GM18858 (cell line): ENCODE data around the gene CHRNG.

Source experiments
- ATAC-seq: cut with Tn5 transposase; IDR thresholded peaks from one replicate; pipeline ENCODE4 v1.9.1; 2021; ENCODE audit not compliant: unreplicated experiment

Gene CHRNG

DNA sequence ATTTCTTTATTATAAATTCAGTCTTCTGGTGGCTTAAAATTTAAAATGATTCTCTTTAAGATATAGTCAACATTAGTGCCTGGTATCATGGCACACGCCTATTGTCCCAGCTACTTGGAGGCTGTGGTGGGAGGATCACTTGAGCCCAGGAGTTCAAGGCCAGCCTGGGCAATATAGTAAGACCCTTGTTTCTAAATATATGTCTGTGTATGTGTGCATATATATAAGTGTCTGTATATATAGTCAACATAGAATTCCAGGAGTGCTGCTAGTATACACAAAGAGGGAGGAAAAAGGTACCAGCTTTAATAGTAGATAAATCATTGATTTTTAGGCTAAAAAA, 35.9 kb downstream of the CHRNG start:
- ATAC-seq = no peak

DNA sequence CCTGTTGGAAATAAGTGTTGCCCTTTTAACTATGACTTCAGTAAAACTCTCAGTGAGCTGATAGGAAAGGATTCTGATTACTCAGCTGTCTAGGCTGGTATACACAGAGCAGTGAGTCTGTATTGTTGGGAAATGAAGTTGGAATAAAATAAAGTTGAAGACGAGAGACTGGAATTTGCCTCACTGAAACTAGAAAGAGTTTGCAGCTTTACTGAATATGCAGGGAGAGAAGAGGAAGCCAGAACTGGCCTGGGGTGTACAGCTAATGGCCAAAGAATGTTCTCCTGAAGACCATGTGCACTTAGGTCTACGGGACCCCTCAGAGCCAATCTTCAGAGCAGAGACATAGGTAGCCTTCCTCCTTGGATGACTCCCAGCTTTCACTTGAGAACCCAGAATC, 37.5 kb downstream of the CHRNG start:
- no peak for ATAC-seq

DNA sequence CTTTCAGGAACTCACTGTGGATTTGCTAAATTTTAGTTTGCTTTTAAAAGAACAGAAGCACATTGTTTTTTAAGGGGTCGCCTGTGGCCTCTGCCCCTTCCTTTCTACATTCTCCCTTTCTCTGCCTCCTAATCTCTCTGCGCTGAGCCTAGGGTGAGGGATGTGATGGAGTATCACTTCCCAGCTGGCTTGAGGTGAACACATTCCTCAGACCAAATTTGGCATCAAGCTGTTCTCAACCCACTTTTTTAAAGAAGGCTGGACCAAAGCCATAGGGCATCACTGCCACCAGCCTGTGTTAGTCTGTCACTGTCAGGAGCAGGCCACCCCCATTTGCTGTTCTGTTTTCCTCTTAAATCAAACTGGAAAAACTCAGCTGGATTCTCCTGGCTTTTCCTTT, 38.3 kb downstream of the CHRNG start:
- ATAC-seq = no peak

DNA sequence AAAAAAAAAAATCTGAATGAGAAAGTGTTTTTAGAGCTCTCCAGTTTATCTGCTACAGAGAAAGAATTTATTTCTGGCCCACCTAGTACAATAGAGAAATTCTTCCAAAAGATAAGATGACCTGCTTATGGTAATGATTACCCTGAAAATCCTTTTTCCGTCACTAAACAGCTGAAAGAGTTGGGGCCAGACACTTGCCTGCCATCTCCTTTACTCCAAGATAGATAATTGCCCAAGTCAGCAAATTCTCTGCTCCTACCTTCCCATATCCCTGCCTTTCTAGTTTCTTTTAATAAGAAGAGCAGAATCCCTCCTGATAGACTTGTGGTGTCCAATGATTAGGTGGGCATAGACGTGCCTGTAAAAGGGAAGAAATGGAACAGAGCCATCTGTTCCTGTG, 39.1 kb downstream of the CHRNG start:
- ATAC-seq = no peak

DNA sequence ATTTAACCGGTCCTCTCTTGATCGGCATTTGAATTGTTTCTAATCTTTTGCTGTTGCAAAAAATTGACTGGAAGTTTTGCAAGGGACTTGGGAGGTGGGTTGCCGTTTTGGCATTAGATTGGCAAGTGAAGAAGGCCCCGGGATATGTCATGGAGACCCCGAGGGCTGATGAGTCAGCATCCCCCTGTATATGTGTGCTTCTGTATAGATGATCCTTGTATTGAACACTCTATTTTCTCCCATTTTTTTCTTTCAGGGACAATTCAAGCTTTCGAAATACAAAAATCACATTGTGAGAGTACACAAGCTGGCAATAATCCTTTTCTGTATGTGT, 41.1 kb downstream of the CHRNG start:
- ATAC-seq = no peak

DNA sequence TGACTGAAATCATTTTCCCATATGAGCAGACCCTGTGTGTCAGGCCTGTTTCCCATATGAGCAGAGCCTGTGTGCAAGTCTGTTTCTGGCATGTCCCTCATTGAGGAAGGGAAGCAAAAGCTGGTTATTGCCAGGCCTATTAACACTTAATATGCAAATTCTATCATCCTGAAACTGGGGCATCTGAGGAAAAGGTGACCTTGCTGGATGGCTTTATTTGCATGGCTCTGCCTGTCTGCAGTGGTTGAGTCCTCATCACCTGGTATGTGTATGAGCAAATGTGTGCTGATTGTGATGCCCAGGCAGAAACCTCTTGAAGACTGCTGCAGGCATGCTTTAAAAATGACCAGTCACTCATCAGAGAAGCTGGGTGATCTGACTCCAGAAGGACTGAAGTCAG, 42.2 kb downstream of the CHRNG start:
- no peak for ATAC-seq

DNA sequence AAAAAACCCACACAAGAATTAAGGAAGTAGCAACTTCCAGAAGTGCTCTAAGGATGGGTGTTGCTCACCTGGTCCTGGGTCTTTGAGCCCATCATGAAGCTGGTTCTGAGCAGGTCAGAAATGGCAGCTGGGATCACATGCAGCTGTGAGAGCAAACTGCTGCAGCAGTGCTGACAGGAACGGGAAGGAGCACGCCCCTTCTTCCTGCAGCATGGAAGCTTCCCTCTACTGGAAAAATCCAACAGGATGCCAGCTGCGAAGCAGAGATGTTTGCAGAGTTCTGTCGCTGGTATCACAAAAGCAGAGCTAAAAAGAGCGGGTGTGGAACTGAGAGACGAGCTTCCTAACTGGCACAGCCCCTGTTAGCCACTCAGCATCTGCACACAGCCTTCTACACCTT, 44.7 kb downstream of the CHRNG start:
- no peak for ATAC-seq

DNA sequence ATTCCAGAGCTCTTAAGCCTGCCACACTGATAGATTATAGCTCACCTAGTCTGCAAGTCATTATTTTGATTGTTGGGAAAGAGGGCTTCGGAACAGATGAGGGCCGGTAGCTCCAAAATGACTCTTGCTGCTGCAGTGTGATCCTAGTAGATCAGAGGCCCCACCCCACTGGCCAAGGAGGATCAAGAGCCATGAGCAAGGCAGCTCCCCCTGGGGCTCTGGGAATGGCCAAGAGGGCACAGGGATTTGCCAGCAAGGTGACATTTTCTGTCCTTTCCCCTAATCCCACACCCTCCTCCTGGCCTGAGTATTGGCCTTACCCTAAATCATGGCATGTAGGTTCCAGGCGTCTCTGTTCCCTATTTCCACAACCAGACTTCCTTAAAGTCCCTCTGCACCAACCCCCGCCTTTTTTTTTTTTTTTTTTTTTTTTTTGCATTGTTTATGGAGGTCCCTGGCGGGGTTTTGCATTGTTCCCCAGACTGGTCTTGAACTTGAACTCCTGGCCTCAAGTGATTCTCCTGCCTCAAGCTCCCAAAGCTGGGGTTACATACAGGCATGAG, 47.5 kb downstream of the CHRNG start:
- ATAC-seq = no peak

DNA sequence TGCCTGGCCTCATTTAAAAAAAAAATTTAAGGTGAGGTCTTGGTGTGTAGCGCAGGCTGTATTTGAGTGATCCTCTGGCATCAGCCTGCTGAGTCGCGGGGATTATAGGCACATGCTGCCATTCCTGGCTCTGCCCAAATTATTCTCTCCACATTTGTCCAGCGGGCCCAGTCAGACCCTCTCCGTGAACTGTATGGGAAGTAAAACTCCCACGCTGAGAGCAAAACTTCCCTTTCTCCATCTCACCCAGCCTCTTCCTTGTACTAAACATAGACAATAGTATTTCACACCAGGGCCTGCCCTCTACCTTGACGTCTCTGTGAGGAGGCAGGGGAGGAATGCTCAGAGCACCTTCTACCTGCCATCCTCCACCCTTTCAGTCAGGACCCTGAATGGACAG, 48.0 kb downstream of the CHRNG start:
- no peak for ATAC-seq

DNA sequence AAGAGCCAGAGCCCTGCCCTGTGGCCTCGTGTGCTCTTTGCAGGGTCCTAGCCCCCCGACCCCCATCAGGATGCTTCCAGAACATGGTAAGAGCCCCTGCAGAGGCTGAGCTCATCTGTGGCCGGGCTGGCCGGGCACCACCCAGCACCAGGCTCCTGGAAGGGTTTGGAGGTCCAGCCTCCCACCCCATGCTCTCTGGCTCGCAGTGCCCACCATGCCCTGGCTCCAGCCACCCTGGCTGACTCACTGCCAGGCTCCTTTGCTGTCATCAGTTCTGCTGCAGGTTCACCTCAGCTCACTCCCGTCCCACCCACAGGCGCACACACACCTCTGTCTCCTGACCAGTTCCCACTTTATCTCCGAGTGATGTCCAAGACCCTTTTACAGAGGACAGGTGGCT, 48.5 kb downstream of the CHRNG start:
- ATAC-seq = no peak

DNA sequence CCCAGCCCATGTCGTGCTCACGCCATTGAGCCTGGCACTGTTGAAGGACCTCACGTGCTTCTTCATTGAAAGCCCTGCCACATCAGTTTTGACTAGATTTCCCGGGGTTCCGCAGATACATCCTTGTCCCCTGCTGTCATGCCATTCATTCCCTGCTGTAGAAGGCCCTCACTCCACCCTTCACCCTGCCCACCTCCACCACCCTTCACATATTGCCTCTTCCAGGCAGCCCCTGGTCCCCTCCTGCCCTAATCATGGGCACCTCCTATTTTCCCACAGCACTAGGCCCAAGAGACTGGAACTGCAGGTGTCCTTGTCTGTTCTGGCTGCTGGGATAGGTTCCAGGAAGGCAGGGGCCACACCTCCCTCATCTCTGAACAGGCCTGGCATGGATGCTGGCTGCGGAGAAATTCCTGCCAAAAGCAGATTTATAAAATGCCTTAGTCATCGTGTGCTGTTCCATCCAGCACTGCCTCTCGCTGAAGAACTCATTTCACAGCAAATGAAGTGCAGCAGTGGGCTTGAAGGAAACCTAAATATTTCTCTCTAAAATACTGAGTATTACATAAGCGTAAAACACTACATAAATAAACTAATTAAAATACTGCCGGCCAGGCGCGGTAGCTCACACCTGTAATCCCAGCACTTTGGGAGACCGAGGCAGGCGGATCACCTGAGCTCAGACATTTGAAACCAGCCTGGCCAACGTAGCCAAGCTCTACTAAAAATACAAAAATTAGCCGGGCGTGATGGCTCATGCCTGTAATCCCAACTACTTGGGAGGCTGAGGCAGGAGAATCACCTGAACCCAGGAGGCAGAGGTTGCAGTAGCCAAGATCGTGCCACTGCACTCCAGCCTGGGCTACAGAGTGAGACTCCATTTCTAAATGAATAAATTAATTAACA, 49.4 kb downstream of the CHRNG start:
- no peak for ATAC-seq

DNA sequence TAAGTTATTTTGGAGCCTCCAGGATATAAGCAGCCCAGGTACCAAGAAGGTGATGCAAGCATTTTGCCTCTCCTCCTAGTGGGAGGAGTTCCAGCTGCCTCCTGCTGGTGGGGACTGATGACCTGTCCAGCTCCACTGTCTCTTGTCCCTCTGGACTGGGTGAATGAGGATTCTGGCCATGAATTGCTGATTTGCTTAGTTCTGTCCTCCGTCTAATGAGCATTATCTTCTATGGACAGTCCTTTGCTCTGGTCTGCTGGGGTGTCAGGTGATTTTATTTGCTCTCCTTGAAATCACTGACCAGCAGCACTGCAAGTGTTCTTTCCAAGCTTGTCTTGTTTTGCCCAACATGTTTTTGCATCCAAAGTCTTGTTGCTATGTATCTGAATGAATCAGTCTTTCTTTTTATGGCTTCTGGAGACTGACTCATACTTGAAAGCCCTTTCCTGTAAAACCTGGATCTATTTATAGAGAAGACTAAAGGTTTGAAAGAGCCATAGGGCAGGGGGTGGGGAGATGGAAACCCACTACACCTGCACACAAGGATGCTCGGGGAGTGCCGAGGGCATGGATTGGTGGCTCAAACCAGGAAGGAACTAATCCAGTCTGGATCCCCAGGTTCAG, 53.4 kb downstream of the CHRNG start:
- ATAC-seq = no peak

DNA sequence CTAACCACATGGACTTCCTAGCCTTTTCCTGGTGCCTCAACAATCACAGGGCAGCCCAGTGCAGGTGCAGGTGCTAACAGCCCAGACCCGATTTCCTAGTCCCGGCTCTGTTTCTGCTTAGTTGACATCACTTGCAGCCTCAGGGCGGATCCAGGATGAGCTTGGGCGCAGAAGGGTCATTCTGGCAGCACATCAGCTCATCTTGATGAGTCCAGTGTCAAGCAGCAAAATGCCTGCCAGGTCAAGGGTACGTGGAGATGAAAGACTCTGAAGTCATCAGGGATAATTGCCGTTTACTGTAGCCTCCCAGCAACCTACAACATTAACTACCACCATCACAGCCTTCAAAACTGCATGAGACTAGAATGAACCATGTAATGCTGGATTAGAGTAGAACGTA, 54.5 kb downstream of the CHRNG start:
- no peak for ATAC-seq
